Natural killer cell (primary cell): ENCODE data around the gene RSPO1. TPM values are rescaled to one million over a fixed set of nuclear protein-coding genes. Genes with fewer than 3 reads are reported as not detected.

Experiments
- ATAC-seq, 3 donors: fragments of 150-1000 bp in 2 of 3; fragments of 200-7000 bp in 1 of 3; cut with Tn5 transposase; 1 replicate in 1 of 3; 2 replicates in 2 of 3; pipeline ENCODE4 v1.10.0; 2021; ENCODE audit warnings: mild to moderate bottlenecking in 2 of 3, moderate library complexity in 2 of 3
- DNase-seq, 2 donors: peaks; one replicate each; pipeline versions ENCODE4 v3.0.0 to v3.0.0-alpha.2; 2013 to 2021; ENCODE audit warnings: mixed read lengths in 1 of 2
- H3K27ac ChIP-seq: one replicate; pipeline ENCODE4 v1.5.1; 2013; ENCODE audit warnings: mild to moderate bottlenecking, low read length
- H3K27me3 ChIP-seq: one replicate; pipeline ENCODE4 v1.6.1; 2013; ENCODE audit warnings: low read length; ENCODE audit not compliant: control insufficient read depth, insufficient read depth
- H3K36me3 ChIP-seq: one replicate; pipeline ENCODE4 v1.6.1; 2013; ENCODE audit warnings: low read length; ENCODE audit not compliant: control insufficient read depth, insufficient read depth
- H3K4me1 ChIP-seq: one replicate; pipeline ENCODE4 v1.6.1; 2013; ENCODE audit warnings: low read length; ENCODE audit not compliant: control insufficient read depth, insufficient read depth
- H3K4me3 ChIP-seq: one replicate; pipeline ENCODE4 v1.5.1; 2013; ENCODE audit warnings: low read length
- H3K9me3 ChIP-seq: one replicate; pipeline ENCODE4 v1.6.1; 2013; ENCODE audit warnings: low read length; ENCODE audit not compliant: control insufficient read depth, insufficient read depth
- H3K27ac Mint-ChIP-seq, 2 donors: one replicate each; pipeline ENCODE4 v1.8.0; 2022; ENCODE audit warnings: mild to moderate bottlenecking in 2 of 2, mixed read lengths in 2 of 2, moderate library complexity in 1 of 2
- H3K27me3 Mint-ChIP-seq, 2 donors: one replicate each; pipeline ENCODE4 v1.8.0; 2022; ENCODE audit warnings: low read depth in 2 of 2, mixed read lengths in 2 of 2
- H3K36me3 Mint-ChIP-seq: one replicate; pipeline ENCODE4 v1.8.0; 2022; ENCODE audit warnings: mixed read lengths
- H3K4me1 Mint-ChIP-seq, 2 donors: one replicate each; pipeline ENCODE4 v1.8.0; 2022; ENCODE audit warnings: mixed read lengths in 2 of 2
- H3K4me3 Mint-ChIP-seq: one replicate; pipeline ENCODE4 v1.8.0; 2022; ENCODE audit warnings: mild to moderate bottlenecking, moderate library complexity, mixed read lengths
- H3K9me3 Mint-ChIP-seq, 2 donors: one replicate each; pipeline ENCODE4 v1.8.0; 2022; ENCODE audit warnings: mixed read lengths in 2 of 2
- WGBS: methylation state at CpG from one replicate; pipeline ENCODE4 v1.1.7; 2013; ENCODE audit warnings: missing lambda C conversion rate; ENCODE audit not compliant: insufficient coverage; 5-methylcytosine and 5-hydroxymethylcytosine counted together
- intact Hi-C: fragments of 100-400 bp; cut with micrococcal nuclease; formaldehyde crosslinking; loops from one replicate; pipeline ENCODE4 v1.14.2; 2022
- total RNA-seq, 4 donors: library from RNA; stranded (reverse); fragments of 120-200 nt in 1 of 4; gene quantifications; one replicate each; pipeline versions ENCODE4 v1.2.3 to v1.2.4, GENCODE V29; 2013 to 2022
- TF ChIP-seq, protein P1 (sequence below): fragments of 200-600 bp; IDR thresholded peaks from one replicate; pipeline ENCODE4 v1.8.0; 2022; ENCODE audit warnings: antibody characterized with exemption

Gene RSPO1
- total RNA-seq, 3 donors from 2014 or later (not counting 1 experiment from before 2014, with no cell fraction given) = not detected

DNA sequence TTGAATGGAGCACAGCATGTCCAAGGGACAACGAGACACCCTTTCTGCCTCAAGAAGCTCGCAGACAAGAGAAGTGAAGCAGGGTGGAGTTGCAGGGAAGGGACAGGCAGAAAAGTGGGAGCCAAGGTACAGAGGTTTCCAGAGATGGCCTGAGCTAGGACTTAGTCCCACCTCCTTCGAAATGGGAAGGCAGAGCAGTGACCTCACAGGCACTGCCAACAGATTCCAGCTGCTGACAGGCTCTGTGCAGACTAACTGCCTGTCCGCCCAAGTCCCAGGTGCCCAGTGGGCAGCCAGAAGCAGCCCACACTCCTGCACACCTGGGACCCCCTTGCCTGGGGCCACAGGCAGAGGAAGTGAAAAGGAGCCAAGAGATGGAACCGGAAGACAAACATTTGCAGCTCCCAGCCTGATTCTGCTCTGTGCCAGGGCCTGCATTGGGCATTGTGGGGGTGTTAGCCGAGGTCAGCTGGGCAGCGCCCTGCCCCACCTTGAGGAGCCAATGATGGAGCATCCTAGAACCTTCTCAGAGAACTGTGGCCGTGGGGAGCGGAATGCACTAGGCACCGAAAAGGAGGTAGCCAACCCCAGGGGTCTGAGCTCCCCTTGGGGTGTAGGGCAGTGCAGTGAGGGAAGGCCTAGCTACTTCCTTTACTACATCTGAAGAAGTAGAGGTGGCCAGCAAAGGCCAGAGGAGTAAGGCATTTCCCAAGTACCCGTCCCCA is 27.5 kb upstream of the RSPO1 start:
- no peaks in the 10 kb centered on the region for H3K36me3 Mint-ChIP-seq
- H3K4me1 Mint-ChIP-seq = no peaks in the 10 kb centered on the region
- no peak overlapping the region for H3K4me3 Mint-ChIP-seq
- H3K27ac ChIP-seq = no peak overlapping the region
- no peaks in the 10 kb centered on the region for H3K9me3 ChIP-seq
- H3K27ac Mint-ChIP-seq = no peak overlapping the region
- H3K27me3 ChIP-seq = no peaks in the 10 kb centered on the region
- H3K36me3 ChIP-seq = no peaks in the 10 kb centered on the region
- ATAC-seq = no peak
- peaks cover 0 to 7% of the 10 kb centered on the region in 2 donors for H3K27me3 Mint-ChIP-seq
- H3K4me3 ChIP-seq = no peak overlapping the region
- WGBS = 85% methylated on average over 11 of the region's 11 CpGs
- DNase-seq = no peak
- intact Hi-C loops = no loop called here
- no peaks in the 10 kb centered on the region for H3K9me3 Mint-ChIP-seq
- no peaks in the 10 kb centered on the region for H3K4me1 ChIP-seq
- TF ChIP-seq, protein P1, sequence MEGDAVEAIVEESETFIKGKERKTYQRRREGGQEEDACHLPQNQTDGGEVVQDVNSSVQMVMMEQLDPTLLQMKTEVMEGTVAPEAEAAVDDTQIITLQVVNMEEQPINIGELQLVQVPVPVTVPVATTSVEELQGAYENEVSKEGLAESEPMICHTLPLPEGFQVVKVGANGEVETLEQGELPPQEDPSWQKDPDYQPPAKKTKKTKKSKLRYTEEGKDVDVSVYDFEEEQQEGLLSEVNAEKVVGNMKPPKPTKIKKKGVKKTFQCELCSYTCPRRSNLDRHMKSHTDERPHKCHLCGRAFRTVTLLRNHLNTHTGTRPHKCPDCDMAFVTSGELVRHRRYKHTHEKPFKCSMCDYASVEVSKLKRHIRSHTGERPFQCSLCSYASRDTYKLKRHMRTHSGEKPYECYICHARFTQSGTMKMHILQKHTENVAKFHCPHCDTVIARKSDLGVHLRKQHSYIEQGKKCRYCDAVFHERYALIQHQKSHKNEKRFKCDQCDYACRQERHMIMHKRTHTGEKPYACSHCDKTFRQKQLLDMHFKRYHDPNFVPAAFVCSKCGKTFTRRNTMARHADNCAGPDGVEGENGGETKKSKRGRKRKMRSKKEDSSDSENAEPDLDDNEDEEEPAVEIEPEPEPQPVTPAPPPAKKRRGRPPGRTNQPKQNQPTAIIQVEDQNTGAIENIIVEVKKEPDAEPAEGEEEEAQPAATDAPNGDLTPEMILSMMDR = no peak

DNA sequence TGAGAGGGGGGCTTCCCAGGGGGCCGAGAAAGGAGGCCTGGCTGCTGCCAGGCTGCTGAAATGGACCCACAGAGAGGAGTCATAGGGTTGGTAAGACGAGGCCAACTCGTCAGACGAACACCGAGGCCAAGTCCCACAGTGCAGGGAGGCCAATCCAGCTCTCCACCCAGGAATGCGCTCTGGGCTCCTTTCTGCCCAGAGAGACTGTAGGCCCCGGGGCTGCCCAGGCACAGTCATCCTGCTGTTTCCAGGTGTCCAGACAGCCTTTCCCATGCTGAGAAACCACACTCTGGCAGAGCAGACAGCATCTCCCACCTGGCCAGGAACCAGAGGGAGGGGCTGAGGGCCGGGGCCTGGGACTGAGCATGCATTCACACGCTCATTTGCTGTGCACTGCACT is 26.7 kb upstream of the RSPO1 start:
- no peak overlapping the region for H3K4me3 ChIP-seq
- no peak overlapping the region for H3K27ac Mint-ChIP-seq
- WGBS = 82% methylated on average over 9 of the region's 9 CpGs

DNA sequence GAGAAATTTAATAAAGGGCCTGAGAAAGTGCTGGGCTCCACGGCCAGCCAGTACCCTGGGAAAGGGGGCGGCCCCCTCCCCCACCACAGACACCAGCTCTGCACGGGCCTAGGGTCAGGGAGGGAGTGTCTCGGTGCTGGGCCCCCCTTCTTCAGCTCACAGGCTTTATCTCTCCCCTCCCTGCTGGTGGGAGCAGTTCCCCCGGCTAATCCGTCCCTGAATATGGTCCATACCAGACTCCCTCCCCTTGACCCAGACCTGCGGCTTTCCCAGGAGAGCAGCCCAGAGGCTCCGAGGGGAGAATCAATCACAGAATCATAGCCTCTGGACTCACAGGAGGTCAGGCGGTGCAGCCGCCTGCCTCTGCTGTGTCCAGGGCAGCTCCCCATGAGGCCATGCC is 26.0 kb upstream of the RSPO1 start:
- TF ChIP-seq, protein P1 = no peak
- no peaks in the 10 kb centered on the region for H3K9me3 ChIP-seq
- Mint-ChIP-seq H3K27ac (no peak overlapping the region), H3K27me3 (peaks cover 0 to 7% of the 10 kb centered on the region in 2 donors), H3K36me3 (no peaks in the 10 kb centered on the region), H3K4me3 (no peak overlapping the region), H3K4me1 (no peaks in the 10 kb centered on the region), H3K9me3 (no peaks in the 10 kb centered on the region)
- no peaks in the 10 kb centered on the region for H3K4me1 ChIP-seq
- no peaks in the 10 kb centered on the region for H3K27me3 ChIP-seq
- intact Hi-C loops = no loop called here
- ATAC-seq (no peak), DNase-seq (no peak)
- H3K27ac ChIP-seq = no peak overlapping the region
- no peak overlapping the region for H3K4me3 ChIP-seq
- H3K36me3 ChIP-seq = no peaks in the 10 kb centered on the region
- 72% methylated on average over 10 of the region's 10 CpGs for WGBS

More for the DNA sequence above, 26.7 kb upstream of the RSPO1 start:
- H3K27me3 Mint-ChIP-seq = peaks cover 0 to 7% of the 10 kb centered on the region in 2 donors
- intact Hi-C loops = no loop called here
- H3K36me3 Mint-ChIP-seq = no peaks in the 10 kb centered on the region
- H3K4me3 Mint-ChIP-seq = no peak overlapping the region
- no peak for DNase-seq
- no peaks in the 10 kb centered on the region for H3K4me1 Mint-ChIP-seq
- H3K9me3 ChIP-seq = no peaks in the 10 kb centered on the region
- no peaks in the 10 kb centered on the region for H3K9me3 Mint-ChIP-seq
- H3K27ac ChIP-seq = no peak overlapping the region
- no peaks in the 10 kb centered on the region for H3K36me3 ChIP-seq
- TF ChIP-seq, protein P1 = no peak
- ATAC-seq = no peak
- H3K4me1 ChIP-seq = no peaks in the 10 kb centered on the region
- no peaks in the 10 kb centered on the region for H3K27me3 ChIP-seq

DNA sequence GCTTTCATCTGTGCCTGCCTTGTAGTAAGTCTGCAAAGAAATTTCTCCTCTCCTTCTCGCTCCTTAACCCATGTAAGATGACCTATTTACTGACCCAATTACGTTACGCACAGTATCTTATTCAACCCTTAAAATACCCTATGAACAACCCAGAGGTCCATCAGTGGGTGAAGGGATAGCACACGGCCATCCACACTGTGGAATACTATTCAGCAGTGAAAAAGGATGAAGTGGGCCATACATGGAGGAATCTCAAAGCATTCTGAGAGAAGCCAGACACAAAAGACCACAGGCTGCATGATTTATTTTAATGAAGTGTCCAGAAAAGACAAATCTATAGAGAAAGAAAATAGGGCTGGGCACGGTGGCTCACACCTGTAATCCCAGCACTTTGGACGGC is 23.8 kb upstream of the RSPO1 start:
- Histone ChIP-seq H3K4me1 (no peaks in the 10 kb centered on the region), H3K27ac (no peak overlapping the region), H3K9me3 (no peaks in the 10 kb centered on the region), H3K36me3 (no peaks in the 10 kb centered on the region), H3K27me3 (no peaks in the 10 kb centered on the region), H3K4me3 (no peak overlapping the region)
- Mint-ChIP-seq H3K9me3 (no peaks in the 10 kb centered on the region), H3K4me1 (no peaks in the 10 kb centered on the region), H3K4me3 (no peak overlapping the region), H3K27me3 (peaks cover 0 to 7% of the 10 kb centered on the region in 2 donors), H3K36me3 (no peaks in the 10 kb centered on the region), H3K27ac (no peak overlapping the region)
- 84% methylated on average over 6 of the region's 6 CpGs for WGBS
- DNase-seq = no peak
- ATAC-seq = no peak
- TF ChIP-seq, protein P1 = no peak
- intact Hi-C loops = no loop called here
